Epithelial cell of esophagus (primary cell): ENCODE measurements around the gene ZNF845.
"Not testable (repeated sequence)": the region's sequence is repeated elsewhere in the genome, so short reads cannot be mapped to it uniquely, and the experiment has no call there.

ENCODE experiments used
- DNase-seq: peaks from one replicate; pipeline ENCODE4 v3.0.0; 2010; ENCODE audit warnings: low read depth
- H3K4me3 ChIP-seq: 2 replicates; pipeline ENCODE4 v1.5.1; 2011; ENCODE audit warnings: mild to moderate bottlenecking, low read length, control low read depth
- CTCF ChIP-seq: IDR thresholded peaks from 2 replicates; pipeline ENCODE4 v1.5.1; 2011; ENCODE audit warnings: low read depth, mild to moderate bottlenecking, low read length, control low read depth, inconsistent platforms; ENCODE audit not compliant: insufficient read depth; ENCODE audit errors: missing control alignments

ZNF845 gene

DNA sequence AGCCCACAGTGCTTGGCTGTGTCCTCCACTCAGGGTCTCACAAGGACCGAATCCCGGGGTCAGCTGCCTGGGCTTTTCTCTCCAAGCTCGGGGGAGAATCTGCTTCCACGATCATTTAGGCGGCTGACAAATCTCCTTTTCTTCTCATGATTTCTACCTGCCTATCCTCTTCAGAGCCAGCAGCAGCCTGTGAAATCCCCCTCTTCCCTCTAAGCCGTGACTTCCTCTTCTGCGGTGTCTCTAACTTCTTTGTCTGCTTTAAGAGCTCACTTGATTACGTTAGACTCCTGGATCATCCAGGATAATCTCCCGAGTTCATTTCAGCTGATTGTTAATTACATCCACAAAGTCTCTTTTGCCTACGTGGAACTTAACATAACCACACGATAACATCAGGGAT, 22.5 kb upstream of the ZNF845 start:
- H3K4me3 ChIP-seq, result no peak overlapping the region
- DNase-seq, result no peak
- no peak for TF ChIP-seq CTCF

GRCh38 chr19:53311897-53312296, 21.7 kb upstream of the ZNF845 start:
- no peak for TF ChIP-seq CTCF

DNA sequence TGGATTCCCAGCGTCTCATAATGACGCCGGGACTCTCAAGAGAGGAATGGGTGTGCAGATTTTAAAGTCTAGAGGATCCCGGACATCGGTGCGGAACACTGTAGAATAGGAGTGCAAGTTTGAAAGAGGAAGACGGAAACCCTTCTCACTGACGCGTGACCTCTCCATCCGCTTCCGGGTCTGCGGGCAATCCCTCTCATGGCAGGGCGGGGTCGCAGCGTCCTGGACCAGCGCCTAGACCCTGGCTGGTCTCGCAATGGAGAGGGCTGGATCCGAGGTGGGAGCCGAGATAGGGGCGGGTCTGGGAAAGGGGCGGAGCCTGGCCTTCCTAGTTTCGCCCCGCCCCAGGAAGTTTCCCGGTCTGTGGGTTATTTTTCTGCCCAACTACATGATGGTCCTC, 4.6 kb upstream of the ZNF845 start:
- H3K4me3 ChIP-seq, result peak overlapping the region; percentile 1

More at GRCh38 chr19:53311897-53312296, 21.7 kb upstream of the ZNF845 start:
- no peak for DNase-seq
- H3K4me3 ChIP-seq, result no peak overlapping the region

DNA sequence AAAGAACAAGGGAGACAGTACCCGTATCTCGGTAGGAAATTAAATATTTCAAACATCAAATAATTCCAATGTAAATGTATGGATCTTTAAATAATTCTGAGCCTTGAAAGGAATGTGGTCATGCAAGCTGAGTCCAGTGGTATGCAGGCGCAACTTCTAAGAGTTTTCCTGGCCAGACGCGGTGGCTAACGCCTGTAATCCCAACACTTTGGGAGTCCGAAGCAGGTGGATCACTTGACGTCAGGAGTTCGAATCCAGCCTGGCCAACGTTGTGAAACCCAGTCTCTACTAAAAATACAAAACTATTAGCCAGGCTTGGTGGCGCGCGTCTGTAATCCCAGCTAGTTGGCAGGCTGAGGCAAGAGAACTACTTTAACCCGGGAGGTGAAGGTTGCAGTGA, 1.1 kb upstream of the ZNF845 start:
- no peak for DNase-seq
- no peak for TF ChIP-seq CTCF
- no peak overlapping the region for H3K4me3 ChIP-seq

More for the DNA sequence above, 4.6 kb upstream of the ZNF845 start:
- TF ChIP-seq CTCF, result no peak
- DNase-seq, result peak; percentile 2

GRCh38 chr19:53333066-53333462, 485 bp upstream of the ZNF845 start:
- TF ChIP-seq CTCF, result no peak
- H3K4me3 ChIP-seq, result peak overlapping the region; percentile 100
- no peak for DNase-seq

GRCh38 chr19:53344403-53344802, 10.9 kb downstream of the ZNF845 start:
- not testable (repeated sequence) for DNase-seq, H3K4me3 ChIP-seq

DNA sequence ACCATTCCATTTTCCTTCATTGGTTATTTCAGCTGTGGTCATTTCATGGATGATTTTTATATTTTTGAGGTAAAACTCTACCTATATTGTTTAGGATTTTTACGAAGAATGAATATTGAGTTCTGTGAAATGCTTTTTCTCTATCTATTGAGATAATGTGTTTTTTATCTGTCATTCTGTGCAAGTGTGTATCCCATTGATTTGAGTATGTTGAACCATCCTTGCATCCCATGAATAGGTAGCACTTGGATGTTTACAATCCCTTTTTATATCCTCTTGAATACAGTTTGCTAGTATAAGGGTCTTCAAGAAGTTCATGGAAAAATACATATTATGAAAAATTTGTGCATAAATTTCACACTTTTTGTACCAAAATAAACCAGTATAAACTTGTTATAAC, 22.2 kb downstream of the ZNF845 start:
- no peak overlapping the region for H3K4me3 ChIP-seq
- no peak for DNase-seq
- TF ChIP-seq CTCF, result no peak

DNA sequence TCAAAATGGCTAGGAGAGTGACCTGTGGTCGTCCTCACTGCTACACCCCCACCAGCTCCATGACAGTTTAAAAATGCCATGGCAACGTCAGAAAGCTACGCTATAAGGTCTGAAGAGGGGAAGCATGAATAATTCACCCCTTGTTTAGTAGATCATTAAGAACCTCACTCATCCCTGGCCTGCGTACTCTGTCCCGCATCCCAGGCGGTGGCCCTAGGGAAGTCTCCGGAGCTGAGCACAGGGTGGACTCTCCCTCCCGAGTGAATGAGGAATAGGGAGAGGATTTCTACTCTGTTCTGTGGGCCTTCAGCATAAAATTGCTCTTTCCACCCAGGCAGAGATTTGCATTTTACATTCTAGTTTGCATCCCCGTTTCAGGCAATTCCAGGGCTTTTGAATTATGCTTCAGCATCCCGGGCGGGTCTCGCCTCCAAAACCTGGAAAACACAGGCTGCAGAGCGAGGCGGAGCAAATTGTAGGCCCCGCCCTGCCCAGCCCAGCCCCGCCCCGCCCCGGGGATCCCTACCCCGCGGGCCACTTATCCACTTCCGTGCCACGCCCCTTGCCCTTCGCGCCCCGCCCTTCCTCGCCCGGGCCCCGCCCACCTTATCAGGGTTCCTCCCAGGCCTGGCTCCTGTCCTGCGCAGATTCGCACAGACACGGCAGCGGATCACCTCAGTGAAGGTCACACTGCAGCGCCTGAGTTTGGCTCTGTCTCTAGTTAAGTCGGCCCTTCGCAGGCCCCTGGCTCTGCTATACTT, 24.5 kb downstream of the ZNF845 start:
- H3K4me3 ChIP-seq, result no peak overlapping the region
- DNase-seq, result no peak
- TF ChIP-seq CTCF, result no peak

- not testable (repeated sequence) for DNase-seq, H3K4me3 ChIP-seq
Measured at GRCh38 chr19:53360056-53360455, 26.5 kb downstream of the ZNF845 start.
